Testis (tissue), 2 donors: ENCODE measurements around the gene OR2L13.

Experiments used
- POLR2A ChIP-seq: fragments of 450-650 bp; IDR thresholded peaks from one replicate; pipeline ENCODE4 v1.6.1; 2017; ENCODE audit warnings: antibody characterized with exemption, mild to moderate bottlenecking, moderate library complexity
- TF ChIP-seq, protein P1 (sequence below), 3 experiments: fragments of 450-650 bp in 2 of 3; fragments of 200-600 bp in 1 of 3; sonication (generic) in 1 of 3; IDR thresholded peaks; one replicate each; pipeline ENCODE4 v1.5.1; 2016 to 2019; ENCODE audit warnings: antibody characterized with exemption in 3 of 3, mild to moderate bottlenecking in 2 of 3, moderate library complexity in 1 of 3

DNA sequence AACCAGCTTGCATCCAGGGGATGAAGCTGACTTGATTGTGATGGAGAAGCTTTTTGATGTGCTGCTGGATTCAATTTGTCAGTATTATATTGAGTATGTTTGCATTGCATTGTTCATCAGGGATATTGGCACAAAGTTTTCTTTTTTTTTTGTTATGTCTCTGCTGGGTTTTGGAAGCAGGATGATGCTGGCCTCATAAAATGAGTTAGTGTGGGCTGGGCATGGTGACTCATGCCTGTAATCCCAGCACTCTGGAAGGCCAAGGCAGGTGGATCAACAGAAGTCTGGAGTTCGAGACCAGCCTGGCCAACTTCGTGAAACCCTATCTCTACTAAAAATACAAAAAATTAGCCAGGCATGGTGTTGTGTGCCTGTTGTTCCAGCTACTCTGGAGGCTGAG is 39.7 kb upstream of the OR2L13 start:
- no peak for TF ChIP-seq POLR2A
- TF ChIP-seq, protein P1, sequence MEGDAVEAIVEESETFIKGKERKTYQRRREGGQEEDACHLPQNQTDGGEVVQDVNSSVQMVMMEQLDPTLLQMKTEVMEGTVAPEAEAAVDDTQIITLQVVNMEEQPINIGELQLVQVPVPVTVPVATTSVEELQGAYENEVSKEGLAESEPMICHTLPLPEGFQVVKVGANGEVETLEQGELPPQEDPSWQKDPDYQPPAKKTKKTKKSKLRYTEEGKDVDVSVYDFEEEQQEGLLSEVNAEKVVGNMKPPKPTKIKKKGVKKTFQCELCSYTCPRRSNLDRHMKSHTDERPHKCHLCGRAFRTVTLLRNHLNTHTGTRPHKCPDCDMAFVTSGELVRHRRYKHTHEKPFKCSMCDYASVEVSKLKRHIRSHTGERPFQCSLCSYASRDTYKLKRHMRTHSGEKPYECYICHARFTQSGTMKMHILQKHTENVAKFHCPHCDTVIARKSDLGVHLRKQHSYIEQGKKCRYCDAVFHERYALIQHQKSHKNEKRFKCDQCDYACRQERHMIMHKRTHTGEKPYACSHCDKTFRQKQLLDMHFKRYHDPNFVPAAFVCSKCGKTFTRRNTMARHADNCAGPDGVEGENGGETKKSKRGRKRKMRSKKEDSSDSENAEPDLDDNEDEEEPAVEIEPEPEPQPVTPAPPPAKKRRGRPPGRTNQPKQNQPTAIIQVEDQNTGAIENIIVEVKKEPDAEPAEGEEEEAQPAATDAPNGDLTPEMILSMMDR (IDR thresholded peaks at IDR 0.05), result no peak
